Fibroblast of peridontal ligament (primary cell): Measurements from ENCODE around the gene PDZRN4.
"Not testable (repeated sequence)": the region's sequence is repeated elsewhere in the genome, so short reads cannot be mapped to it uniquely, and the experiment has no call there.

Experiments used
- DNase-seq: peaks from one replicate; pipeline ENCODE4 v3.0.0-alpha.2; 2010; ENCODE audit errors: extremely low read depth

Gene PDZRN4

GRCh38 chr12:41280341-41281095 is 92.4 kb downstream of the PDZRN4 start:
- not testable (repeated sequence) for DNase-seq

- not testable (repeated sequence) for DNase-seq
Measured at GRCh38 chr12:41285470-41285869, 97.3 kb downstream of the PDZRN4 start.

- DNase-seq, result no peak
Measured at GRCh38 chr12:41286426-41286825, 98.3 kb downstream of the PDZRN4 start.

- no peak for DNase-seq
Measured at GRCh38 chr12:41287500-41288141, 99.5 kb downstream of the PDZRN4 start.

GRCh38 chr12:41288142-41288811 is 100.2 kb downstream of the PDZRN4 start:
- no peak for DNase-seq

GRCh38 chr12:41289501-41289900 is 101.4 kb downstream of the PDZRN4 start:
- DNase-seq, result no peak

- no peak for DNase-seq
Measured at GRCh38 chr12:41293011-41293410, 104.9 kb downstream of the PDZRN4 start.

GRCh38 chr12:41293461-41293860 is 105.3 kb downstream of the PDZRN4 start:
- no peak for DNase-seq

GRCh38 chr12:41302979-41303403 is 114.9 kb downstream of the PDZRN4 start:
- no peak for DNase-seq

GRCh38 chr12:41304526-41304925 is 116.4 kb downstream of the PDZRN4 start:
- no peak for DNase-seq

- DNase-seq, result no peak
Measured at GRCh38 chr12:41310367-41310766, 122.2 kb downstream of the PDZRN4 start.

GRCh38 chr12:41311883-41312282 is 123.8 kb downstream of the PDZRN4 start:
- DNase-seq, result no peak

- DNase-seq, result not testable (repeated sequence)
Measured at GRCh38 chr12:41312451-41312850, 124.3 kb downstream of the PDZRN4 start.

- no peak for DNase-seq
Measured at GRCh38 chr12:41325336-41325735, 137.2 kb downstream of the PDZRN4 start.

GRCh38 chr12:41327096-41327895 is 139.2 kb downstream of the PDZRN4 start:
- DNase-seq, result no peak

- no peak for DNase-seq
Measured at GRCh38 chr12:41333974-41334373, 145.9 kb downstream of the PDZRN4 start.

- DNase-seq, result no peak
Measured at GRCh38 chr12:41334390-41334789, 146.3 kb downstream of the PDZRN4 start.

- DNase-seq, result no peak
Measured at GRCh38 chr12:41336041-41336549, 148.0 kb downstream of the PDZRN4 start.

GRCh38 chr12:41339784-41340183 is 151.7 kb downstream of the PDZRN4 start:
- no peak for DNase-seq

- no peak for DNase-seq
Measured at GRCh38 chr12:41344776-41345470, 156.8 kb downstream of the PDZRN4 start.

GRCh38 chr12:41348198-41348597 is 160.1 kb downstream of the PDZRN4 start:
- no peak for DNase-seq
